ENCODE data around the gene GKN2. TPM values are rescaled to one million over a fixed set of nuclear protein-coding genes. Genes with fewer than 3 reads are reported as not detected.

The GKN2 gene, protein sequence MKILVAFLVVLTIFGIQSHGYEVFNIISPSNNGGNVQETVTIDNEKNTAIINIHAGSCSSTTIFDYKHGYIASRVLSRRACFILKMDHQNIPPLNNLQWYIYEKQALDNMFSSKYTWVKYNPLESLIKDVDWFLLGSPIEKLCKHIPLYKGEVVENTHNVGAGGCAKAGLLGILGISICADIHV
- total RNA-seq = not detected

DNA sequence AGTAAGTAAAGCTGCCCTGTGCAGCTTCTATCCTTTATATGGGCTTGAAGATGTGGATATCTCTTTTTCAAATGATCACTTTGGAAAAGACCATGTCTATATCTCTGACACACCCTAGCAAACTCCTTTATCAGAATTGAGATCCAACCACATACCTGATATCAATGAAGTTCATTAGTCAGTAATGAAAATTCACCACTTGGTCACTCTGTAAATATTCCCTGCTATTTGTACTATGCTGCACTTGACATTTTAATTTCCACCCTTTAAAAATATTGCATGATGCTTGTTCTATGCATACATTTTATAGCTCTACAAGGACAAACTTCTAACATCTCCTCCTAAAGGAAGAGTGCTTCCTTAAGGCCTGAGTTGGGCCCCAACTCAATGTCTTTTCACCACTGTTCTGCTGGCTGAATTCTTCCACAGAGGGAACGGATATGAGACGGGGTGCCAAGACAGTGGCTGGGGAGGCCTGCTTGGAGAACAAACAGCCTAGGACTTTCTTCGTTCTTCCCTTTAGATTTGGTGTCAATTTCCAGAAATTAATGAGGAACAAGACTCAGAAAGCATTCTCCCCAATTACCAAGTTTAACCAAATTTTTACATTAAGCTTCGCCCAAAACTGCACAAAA lies at the start of gene GKN2:
Gene GKN2 (minus strand): TSS at position 7 of the 635 bp plus-strand sequence. CDS start 32 bp downstream, outside the sequence.

DNA sequence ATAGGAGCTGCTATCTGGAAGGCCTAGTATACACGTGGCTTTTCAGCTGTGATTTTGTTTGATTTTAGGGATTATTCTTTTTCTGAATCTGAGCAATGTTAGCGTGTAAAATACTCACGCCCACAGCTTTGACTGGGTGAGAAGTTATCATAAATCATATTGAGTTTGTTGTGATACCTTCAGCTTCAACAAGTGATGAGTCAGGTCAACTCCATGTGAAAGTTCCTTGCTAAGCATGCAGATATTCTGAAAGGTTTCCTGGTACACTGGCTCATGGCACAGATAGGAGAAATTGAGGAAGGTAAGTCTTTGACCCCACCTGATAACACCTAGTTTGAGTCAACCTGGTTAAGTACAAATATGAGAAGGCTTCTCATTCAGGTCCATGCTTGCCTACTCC lies 21.6 kb upstream of the GKN2 start, which contains the start of gene GKN1:
Gene GKN1 (plus strand): TSS at position 386 of the 400 bp plus-strand sequence. CDS start 42 bp downstream, outside the sequence.

Other genes starting within 250 kb of the GKN2 start
- 1.3 TPM for gene ARHGAP25, start 218.1 kb downstream of the GKN2 start, total RNA-seq
- not detected for gene BMP10, start 81.5 kb downstream of the GKN2 start, total RNA-seq
- not detected for gene GKN1, start 21.7 kb upstream of the GKN2 start, total RNA-seq
- 31.9 TPM for gene ANTXR1, start 60.3 kb upstream of the GKN2 start, total RNA-seq